ENCODE results near the gene ZNF587B.

DNA sequence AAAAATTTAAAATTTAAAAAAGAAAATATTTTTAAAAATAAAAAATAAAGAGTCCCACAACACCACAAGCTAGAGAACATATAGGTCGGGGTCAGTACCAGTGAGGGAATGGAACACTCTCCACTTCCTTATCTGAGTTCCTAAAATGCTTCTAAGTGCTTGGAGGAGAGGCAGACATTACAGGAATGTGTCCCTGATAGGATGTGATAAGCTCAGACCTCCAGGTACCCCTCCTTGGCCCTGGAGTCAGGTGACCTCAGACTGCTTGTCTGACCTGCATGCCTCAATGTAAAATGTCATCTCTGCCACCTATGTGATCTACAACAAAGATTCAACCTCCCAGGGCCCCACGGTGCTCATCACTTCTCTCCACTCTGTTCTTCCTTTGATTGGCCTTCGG is 55.9 kb downstream of the ZNF587B start:
- TF ChIP-seq POLR2A (IDR thresholded peaks at IDR 0.05) = no peak
- TF ChIP-seq, protein P1, sequence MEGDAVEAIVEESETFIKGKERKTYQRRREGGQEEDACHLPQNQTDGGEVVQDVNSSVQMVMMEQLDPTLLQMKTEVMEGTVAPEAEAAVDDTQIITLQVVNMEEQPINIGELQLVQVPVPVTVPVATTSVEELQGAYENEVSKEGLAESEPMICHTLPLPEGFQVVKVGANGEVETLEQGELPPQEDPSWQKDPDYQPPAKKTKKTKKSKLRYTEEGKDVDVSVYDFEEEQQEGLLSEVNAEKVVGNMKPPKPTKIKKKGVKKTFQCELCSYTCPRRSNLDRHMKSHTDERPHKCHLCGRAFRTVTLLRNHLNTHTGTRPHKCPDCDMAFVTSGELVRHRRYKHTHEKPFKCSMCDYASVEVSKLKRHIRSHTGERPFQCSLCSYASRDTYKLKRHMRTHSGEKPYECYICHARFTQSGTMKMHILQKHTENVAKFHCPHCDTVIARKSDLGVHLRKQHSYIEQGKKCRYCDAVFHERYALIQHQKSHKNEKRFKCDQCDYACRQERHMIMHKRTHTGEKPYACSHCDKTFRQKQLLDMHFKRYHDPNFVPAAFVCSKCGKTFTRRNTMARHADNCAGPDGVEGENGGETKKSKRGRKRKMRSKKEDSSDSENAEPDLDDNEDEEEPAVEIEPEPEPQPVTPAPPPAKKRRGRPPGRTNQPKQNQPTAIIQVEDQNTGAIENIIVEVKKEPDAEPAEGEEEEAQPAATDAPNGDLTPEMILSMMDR (IDR thresholded peaks at IDR 0.05) = no peak
